MCF 10A (cell line): Measurements from ENCODE around the gene ZNF750. TPM values are rescaled to one million over a fixed set of nuclear protein-coding genes. Genes with fewer than 3 reads are reported as not detected.

ENCODE experiments used
- BruUV-seq: library from RNA; stranded (reverse); fragments of 400-500 nt; replicated peaks from 2 replicates; lab custom pipeline; 2021; lab: Mats Ljungman, UMichigan
- CTCF ChIA-PET: fragments of 300-600 bp; sonication (Branson Sonifier 250); formaldehyde crosslinking; extraction: SDS; loops from one replicate; lab custom pipeline; 2021; ENCODE audit warnings: antibody characterized with exemption, inconsistent platforms; lab: Yijun Ruan, JAX
- POLR2A ChIA-PET: fragments of 300-600, 350-650 bp; sonication (Branson Sonifier 250); formaldehyde crosslinking; extraction: SDS; loops from one replicate; lab custom pipeline; 2020; ENCODE audit warnings: antibody characterized with exemption, inconsistent platforms; lab: Yijun Ruan, JAX
- DNase-seq: peaks from one replicate; pipeline ENCODE4 v3.0.0-alpha.2; 2018; ENCODE audit not compliant: unreplicated experiment
- H3K27ac Mint-ChIP-seq: one replicate; pipeline ENCODE4 v1.8.0; 2022; ENCODE audit warnings: mild to moderate bottlenecking, low read depth, mixed read lengths; ENCODE audit not compliant: unreplicated experiment
- H3K27me3 Mint-ChIP-seq: one replicate; pipeline ENCODE4 v1.8.0; 2022; ENCODE audit warnings: mixed read lengths; ENCODE audit not compliant: insufficient read depth, unreplicated experiment
- H3K36me3 Mint-ChIP-seq: one replicate; pipeline ENCODE4 v1.8.0; 2022; ENCODE audit warnings: mild to moderate bottlenecking, moderate library complexity, mixed read lengths; ENCODE audit not compliant: insufficient read depth, unreplicated experiment
- H3K4me1 Mint-ChIP-seq: one replicate; pipeline ENCODE4 v1.8.0; 2022; ENCODE audit warnings: mixed read lengths; ENCODE audit not compliant: insufficient read depth, unreplicated experiment
- H3K4me3 Mint-ChIP-seq: one replicate; pipeline ENCODE4 v1.8.0; 2022; ENCODE audit warnings: mild to moderate bottlenecking, moderate library complexity, mixed read lengths; ENCODE audit not compliant: unreplicated experiment
- H3K9me3 Mint-ChIP-seq: one replicate; pipeline ENCODE4 v1.8.0; 2022; ENCODE audit warnings: mixed read lengths; ENCODE audit not compliant: unreplicated experiment
- CTCF ChIP-seq: fragments of 200-600 bp; IDR thresholded peaks from one replicate; pipeline ENCODE4 v1.8.0; 2022; ENCODE audit warnings: antibody characterized with exemption, mild to moderate bottlenecking; ENCODE audit not compliant: unreplicated experiment
- intact Hi-C: fragments of 100-400 bp; cut with micrococcal nuclease; formaldehyde crosslinking; loops from 2 replicates; pipeline ENCODE4 v1.14.1; 2022
- total RNA-seq: library from RNA; stranded (reverse); gene quantifications from 2 replicates; pipeline ENCODE4 v1.2.3, GENCODE V29; 2022

Gene ZNF750
- total RNA-seq, 1 experiment from 2014 or later: 0.14 TPM

GRCh38 chr17:82874011-82874835 is 34.4 kb upstream of the ZNF750 start:
- H3K36me3 Mint-ChIP-seq: peaks cover 22% of the 10 kb centered on the region
- TF ChIP-seq CTCF: no peak
- peak; percentile 94 for DNase-seq
- peak overlapping the region; percentile 69 for H3K4me3 Mint-ChIP-seq
- POLR2A ChIA-PET: interaction anchor here (0.6 to 3.6 kb wide), 21 partner anchors 11 to 1073 kb away, joined by 3 to 162 read pairs (median 5); partner anchors contain the start of genes FN3KRP, FOXK2 and ZNF750
- H3K27ac Mint-ChIP-seq: peak overlapping the region; percentile 97
- H3K9me3 Mint-ChIP-seq: no peaks in the 10 kb centered on the region
- H3K4me1 Mint-ChIP-seq: peaks cover 19% of the 10 kb centered on the region
- no peaks in the 10 kb centered on the region for H3K27me3 Mint-ChIP-seq
- intact Hi-C loops: no loop called here
- CTCF ChIA-PET: interaction anchor here (0.6 to 2.9 kb wide), 8 partner anchors 11 to 359 kb away, joined by 3 to 28 read pairs (median 4); no protein-coding TSS in a partner anchor
- no TSS peak for BruUV-seq

GRCh38 chr17:82873521-82873920 is 33.7 kb upstream of the ZNF750 start:
- Mint-ChIP-seq H3K9me3 (no peaks in the 10 kb centered on the region), H3K4me3 (no peak overlapping the region), H3K4me1 (peaks cover 19% of the 10 kb centered on the region), H3K27ac (peak overlapping the region; percentile 97), H3K36me3 (peaks cover 17% of the 10 kb centered on the region), H3K27me3 (no peaks in the 10 kb centered on the region)
- DNase-seq: no peak
- ChIA-PET CTCF (no interaction called here), POLR2A (interaction anchor here (1.2 kb wide), 1 partner anchor 37 kb away, joined by 9 read pairs; no protein-coding TSS in a partner anchor)
- intact Hi-C loops: no loop called here
- no peak for TF ChIP-seq CTCF
- BruUV-seq: no TSS peak

GRCh38 chr17:82872591-82873520 is 33.0 kb upstream of the ZNF750 start:
- DNase-seq: no peak
- no TSS peak for BruUV-seq
- H3K9me3 Mint-ChIP-seq: no peaks in the 10 kb centered on the region
- peaks cover 12% of the 10 kb centered on the region for H3K36me3 Mint-ChIP-seq
- peaks cover 19% of the 10 kb centered on the region for H3K4me1 Mint-ChIP-seq
- CTCF ChIA-PET: interaction anchor here (0.7 kb wide), 1 partner anchor 13 kb away, joined by 3 read pairs; no protein-coding TSS in a partner anchor
- no peaks in the 10 kb centered on the region for H3K27me3 Mint-ChIP-seq
- intact Hi-C loops: no loop called here
- no peak for TF ChIP-seq CTCF
- no peak overlapping the region for H3K4me3 Mint-ChIP-seq
- peak overlapping the region; percentile 97 for H3K27ac Mint-ChIP-seq
- POLR2A ChIA-PET: interaction anchor here (1.2 kb wide), 1 partner anchor 36 kb away, joined by 9 read pairs; no protein-coding TSS in a partner anchor
